H1 (cell line): ENCODE measurements around the gene SLC24A4. TPM values are rescaled to one million over a fixed set of nuclear protein-coding genes. Genes with fewer than 3 reads are reported as not detected.

Source experiments
- CTCF ChIA-PET: fragments of 300-600 bp; sonication (Branson Sonifier 250); formaldehyde crosslinking; loops from one replicate; lab custom pipeline; 2021; ENCODE audit not compliant: partially characterized antibody; lab: Charles Lee
- POLR2A ChIA-PET: fragments of 300-600 bp; sonication (Branson Sonifier 250); formaldehyde crosslinking; loops from one replicate; lab custom pipeline; 2021; ENCODE audit warnings: inconsistent platforms; ENCODE audit not compliant: partially characterized antibody; lab: Charles Lee
- DNase-seq, 2 experiments: peaks; one replicate each; pipeline versions ENCODE4 v3.0.0 to v3.0.0-alpha.2; 2010 to 2022; ENCODE audit warnings: low spot score in 2 of 2, low read depth in 1 of 2, mixed read lengths in 1 of 2
- FAIRE-seq: peaks from 2 replicates; lab custom pipeline; 2011; peaks lifted over from hg19 to GRCh38; lab: Jason Lieb, UNC
- H2AFZ ChIP-seq: 2 replicates; pipeline ENCODE4 v1.8.1; 2012; ENCODE audit warnings: low read length, inconsistent platforms
- H2AK5ac ChIP-seq: 2 replicates; pipeline ENCODE4 v1.6.1; 2013; ENCODE audit warnings: low read depth, low read length
- H2BK120ac ChIP-seq: replicated peaks from 2 replicates; pipeline ENCODE3; 2013; ENCODE audit warnings: low read depth, low read length, inconsistent platforms
- H2BK12ac ChIP-seq: 2 replicates; pipeline ENCODE4 v1.6.1; 2013; ENCODE audit warnings: low read depth, low read length
- H2BK15ac ChIP-seq: 2 replicates; pipeline ENCODE4 v1.6.1; 2013; ENCODE audit warnings: low read length
- H2BK20ac ChIP-seq: 2 replicates; pipeline ENCODE4 v1.6.1; 2013; ENCODE audit warnings: low read length
- H2BK5ac ChIP-seq: 2 replicates; pipeline ENCODE4 v1.6.1; 2013; ENCODE audit warnings: low read depth, low read length
- H3K14ac ChIP-seq: 2 replicates; pipeline ENCODE4 v1.6.1; 2013; ENCODE audit warnings: inconsistent platforms; ENCODE audit not compliant: insufficient read length
- H3K18ac ChIP-seq: 2 replicates; pipeline ENCODE4 v1.6.1; 2013; ENCODE audit warnings: low read length; ENCODE audit errors: extremely low read depth
- H3K23ac ChIP-seq: 2 replicates; pipeline ENCODE4 v1.6.1; 2013; ENCODE audit warnings: inconsistent platforms; ENCODE audit not compliant: insufficient read length
- H3K23me2 ChIP-seq: 2 replicates; pipeline ENCODE4 v1.6.1; 2013; ENCODE audit warnings: low read depth, low read length
- H3K27ac ChIP-seq: 2 replicates; pipeline ENCODE4 v1.6.1; 2011; ENCODE audit warnings: low read depth, low read length, inconsistent platforms
- H3K27me3 ChIP-seq, 4 experiments: replicated peaks in 1 of 4; 1 replicate in 1 of 4; 2 replicates in 3 of 4; pipeline versions ENCODE4 v1.6.1 to v1.8.1; 2011 to 2013; ENCODE audit warnings: low read length in 3 of 4, mild to moderate bottlenecking in 3 of 4, inconsistent platforms in 2 of 4, mixed read lengths in 2 of 4, moderate library complexity in 1 of 4; ENCODE audit not compliant: control insufficient read depth in 3 of 4, insufficient read depth in 3 of 4; ENCODE audit errors: extremely low read depth in 1 of 4
- H3K36me3 ChIP-seq, 4 experiments: 2 replicates each; pipeline versions ENCODE4 v1.6.1 to v1.8.1; 2011 to 2013; ENCODE audit warnings: mild to moderate bottlenecking in 4 of 4, low read length in 3 of 4, moderate library complexity in 2 of 4, control low read depth in 1 of 4, inconsistent platforms in 1 of 4; ENCODE audit not compliant: insufficient read depth in 4 of 4, control insufficient read depth in 2 of 4
- H3K4ac ChIP-seq: replicated peaks from 2 replicates; pipeline ENCODE3; 2013; ENCODE audit warnings: low read length, low read depth, mixed read lengths, inconsistent platforms; ENCODE audit not compliant: insufficient read length
- H3K4me1 ChIP-seq, 4 experiments: replicated peaks in 1 of 4; 1 replicate in 1 of 4; 2 replicates in 3 of 4; pipeline versions ENCODE4 v1.6.1 to v1.8.1; 2011 to 2013; ENCODE audit warnings: low read length in 3 of 4, inconsistent platforms in 2 of 4, mixed read lengths in 1 of 4; ENCODE audit not compliant: insufficient read depth in 4 of 4, control insufficient read depth in 3 of 4
- H3K4me2 ChIP-seq, 2 experiments: 2 replicates each; pipeline versions ENCODE4 v1.6.1 to v1.8.1; 2011 to 2013; ENCODE audit warnings: low read depth in 2 of 2, low read length in 2 of 2, control low read depth in 1 of 2, inconsistent platforms in 1 of 2, mild to moderate bottlenecking in 1 of 2; ENCODE audit not compliant: insufficient read depth in 1 of 2
- H3K4me3 ChIP-seq, 4 experiments: fragments of 200-600, 300-600 bp in 1 of 4; sonication (generic), shearing (Covaris generic), sonication (Bioruptor Twin) in 1 of 4; 2 replicates each; pipeline versions ENCODE4 v1.5.1 to v1.8.1; 2011 to 2016; ENCODE audit warnings: low read length in 4 of 4, low read depth in 3 of 4, control low read depth in 2 of 4, inconsistent platforms in 2 of 4, mild to moderate bottlenecking in 2 of 4, mixed read lengths in 1 of 4, moderate library complexity in 1 of 4; ENCODE audit not compliant: insufficient read depth in 2 of 4; ENCODE audit errors: extremely low read depth in 1 of 4
- H3K56ac ChIP-seq: replicated peaks from 2 replicates; pipeline ENCODE3; 2013; ENCODE audit warnings: low read depth, mild to moderate bottlenecking, mixed read lengths, low read length, inconsistent platforms; ENCODE audit not compliant: insufficient read length
- H3K79me1 ChIP-seq: 2 replicates; pipeline ENCODE4 v1.6.1; 2013; ENCODE audit warnings: low read depth, low read length, control low read depth
- H3K79me2 ChIP-seq, 2 experiments: 2 replicates each; pipeline versions ENCODE4 v1.6.1 to v1.8.1; 2012 to 2013; ENCODE audit warnings: low read length in 2 of 2, mild to moderate bottlenecking in 2 of 2, inconsistent platforms in 1 of 2; ENCODE audit not compliant: insufficient read depth in 2 of 2, control insufficient read depth in 1 of 2
- H3K9ac ChIP-seq, 4 experiments: replicated peaks in 1 of 4; 1 replicate in 1 of 4; 2 replicates in 3 of 4; pipeline versions ENCODE4 v1.6.1 to v1.8.1; 2011 to 2013; ENCODE audit warnings: low read depth in 3 of 4, low read length in 3 of 4, control low read depth in 2 of 4, mild to moderate bottlenecking in 2 of 4, moderate library complexity in 2 of 4, inconsistent platforms in 1 of 4; ENCODE audit errors: extremely low read depth in 1 of 4
- H3K9me3 ChIP-seq, 2 experiments: 2 replicates each; pipeline versions ENCODE4 v1.6.1 to v1.8.1; 2012 to 2013; ENCODE audit warnings: mild to moderate bottlenecking in 2 of 2, moderate library complexity in 2 of 2, control low read depth in 1 of 2, inconsistent platforms in 1 of 2, low read depth in 1 of 2, low read length in 1 of 2, mixed read lengths in 1 of 2; ENCODE audit not compliant: insufficient read depth in 2 of 2
- H4K20me1 ChIP-seq, 2 experiments: replicated peaks in 1 of 2; 2 replicates each; pipeline versions ENCODE3 to v1.8.1; 2011 to 2013; ENCODE audit warnings: inconsistent platforms in 2 of 2, low read length in 2 of 2, mild to moderate bottlenecking in 1 of 2; ENCODE audit not compliant: insufficient read depth in 2 of 2, control insufficient read depth in 1 of 2
- H4K5ac ChIP-seq: 2 replicates; pipeline ENCODE4 v1.6.1; 2013; ENCODE audit warnings: low read length, low read depth, mixed read lengths, inconsistent platforms; ENCODE audit not compliant: insufficient read length
- H4K8ac ChIP-seq: 2 replicates; pipeline ENCODE4 v1.8.0; 2013; ENCODE audit warnings: mild to moderate bottlenecking, moderate library complexity, low read length, inconsistent platforms; ENCODE audit not compliant: insufficient read depth; ENCODE audit errors: extremely low read depth
- H4K91ac ChIP-seq: replicated peaks from 2 replicates; pipeline ENCODE3; 2013; ENCODE audit warnings: low read length, mixed read lengths, inconsistent platforms; ENCODE audit not compliant: insufficient read length
- CBX5 ChIP-seq: fragments of 300-800, 300-1000 bp; sonication (generic); IDR thresholded peaks from 2 replicates; pipeline ENCODE4 v1.7.1; 2016; ENCODE audit warnings: antibody characterized with exemption, low read length, low read depth
- CBX8 ChIP-seq: fragments of 300-800, 300-1000 bp; sonication (generic); IDR thresholded peaks from 2 replicates; pipeline ENCODE4 v1.7.1; 2016; ENCODE audit warnings: low read depth, low read length, borderline replicate concordance
- CEBPB ChIP-seq: IDR thresholded peaks from 2 replicates; pipeline ENCODE4 v1.6.1; 2012; ENCODE audit warnings: low read depth, low read length
- CTBP2 ChIP-seq: IDR thresholded peaks from 2 replicates; pipeline ENCODE4 v1.7.0; 2011; ENCODE audit warnings: borderline replicate concordance, mild to moderate bottlenecking, moderate library complexity, mixed read lengths, low read length; ENCODE audit not compliant: insufficient read depth, insufficient read length
- EP300 ChIP-seq, 2 experiments: IDR thresholded peaks; 1 replicate in 1 of 2; 2 replicates in 1 of 2; pipeline ENCODE4 v1.6.1; 2011 to 2012; ENCODE audit warnings: low read depth in 2 of 2, low read length in 2 of 2, mild to moderate bottlenecking in 2 of 2, borderline replicate concordance in 1 of 2, inconsistent platforms in 1 of 2, moderate library complexity in 1 of 2
- JUN ChIP-seq: IDR thresholded peaks from 2 replicates; pipeline ENCODE4 v1.6.1; 2011; ENCODE audit warnings: low read depth, mild to moderate bottlenecking, improper control_type of control experiment, low read length
- JUND ChIP-seq: IDR thresholded peaks from 2 replicates; pipeline ENCODE4 v1.6.1; 2011; ENCODE audit warnings: mild to moderate bottlenecking, improper control_type of control experiment, low read length
- MAFK ChIP-seq: IDR thresholded peaks from 2 replicates; pipeline ENCODE4 v1.6.1; 2012; ENCODE audit warnings: low read depth, mild to moderate bottlenecking, improper control_type of control experiment, low read length
- NANOG ChIP-seq: IDR thresholded peaks from 2 replicates; pipeline ENCODE4 v1.6.1; 2011; ENCODE audit warnings: low read length, low read depth, mild to moderate bottlenecking, inconsistent platforms; ENCODE audit not compliant: insufficient read depth, poor library complexity, severe bottlenecking
- RFX5 ChIP-seq: IDR thresholded peaks from 2 replicates; pipeline ENCODE4 v1.6.1; 2011; ENCODE audit warnings: low read depth, low read length, improper control_type of control experiment, borderline replicate concordance
- SIN3A ChIP-seq, 2 experiments: IDR thresholded peaks in 1 of 2; conservative IDR thresholded peaks in 1 of 2; 2 replicates each; pipeline ENCODE4 v1.6.1; 2011 to 2012; ENCODE audit warnings: low read length in 2 of 2, improper control_type of control experiment in 1 of 2, low read depth in 1 of 2, mild to moderate bottlenecking in 1 of 2
- SP1 ChIP-seq: IDR thresholded peaks from 2 replicates; pipeline ENCODE4 v1.6.1; 2011; ENCODE audit warnings: low read depth, low read length
- SRF ChIP-seq: IDR thresholded peaks from 2 replicates; pipeline ENCODE4 v1.6.1; 2011; ENCODE audit warnings: mild to moderate bottlenecking, low read depth, low read length, moderate library complexity
- TCF12 ChIP-seq: IDR thresholded peaks from 2 replicates; pipeline ENCODE4 v1.6.1; 2011; ENCODE audit warnings: low read depth, mild to moderate bottlenecking, low read length
- TEAD4 ChIP-seq: IDR thresholded peaks from 2 replicates; pipeline ENCODE4 v1.6.1; 2012; ENCODE audit warnings: low read depth, low read length, inconsistent platforms, mixed read lengths
- polyA plus RNA-seq, 7 experiments: library from polyadenylated mRNA; depleted of rRNA in 3 of 7; stranded (reverse) in 5 of 7; unstranded in 2 of 7; fragments of >200 nt in 5 of 7; fragments of 200-250 nt in 2 of 7; gene quantifications; 1 replicate in 5 of 7; 2 replicates in 1 of 7; 4 replicates in 1 of 7; pipeline versions ENCODE4 v1.2.1 to v1.2.3, GENCODE V29; 2011 to 2013; ENCODE audit warnings: missing spikeins in 2 of 7, mixed read lengths in 2 of 7
- total RNA-seq: library from RNA; stranded (reverse); fragmentation: NEBNext Ultra II Directional; extraction: Animal tissue kit (Norgen Biotek cat#: 25700); gene quantifications from 2 replicates; pipeline ENCODE4 v1.2.1, GENCODE V29; 2021

Gene SLC24A4
- total and polyA plus RNA-seq, 2 of the 8 experiments (the other 6 are each of a cell fraction or from before 2014, with no cell fraction given), result 0.27 to 0.89 TPM

DNA sequence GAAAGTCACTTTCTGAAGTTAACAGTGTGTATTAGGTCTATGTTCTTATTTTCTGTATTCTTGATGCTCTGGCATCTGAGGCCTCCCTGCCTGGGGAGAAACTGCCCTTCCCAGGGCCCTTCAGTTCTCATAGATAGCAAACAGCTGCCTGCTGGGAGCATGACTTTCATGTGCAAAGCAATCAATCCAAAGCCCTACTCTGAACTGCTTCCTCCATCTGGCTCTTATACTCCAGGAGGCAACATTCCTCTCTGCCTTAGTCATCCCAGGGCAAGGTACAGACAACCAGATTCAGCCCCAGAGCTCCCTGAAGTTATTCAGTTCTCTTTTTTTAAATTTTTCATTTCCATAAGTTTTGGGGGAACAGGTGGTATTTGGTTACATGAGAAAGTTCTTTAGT lies 149.0 kb downstream of the SLC24A4 start:
- Histone ChIP-seq H2BK5ac (no peak overlapping the region), H3K9me3 (no peaks in the 10 kb centered on the region; a peak in 1 of 4 replicates), H2BK120ac (no peak overlapping the region), H3K4me2 (no peak overlapping the region), H2AK5ac (no peak overlapping the region), H4K5ac (no peak overlapping the region), H3K4ac (no peak overlapping the region), H3K14ac (no peak overlapping the region), H3K79me2 (no peaks in the 10 kb centered on the region), H3K23ac (no peak overlapping the region), H3K4me3 (no peak overlapping the region), H3K4me1 (peaks cover 5 to 14% (median 12%) of the 10 kb centered on the region in 4 experiments; a peak in 6 of 7 replicates), H4K91ac (no peak overlapping the region), H2BK15ac (no peak overlapping the region), H3K27me3 (no peaks in the 10 kb centered on the region), H3K56ac (no peak overlapping the region), H4K20me1 (no peaks in the 10 kb centered on the region), H2AFZ (no peak overlapping the region), H3K27ac (no peak overlapping the region; the same call in 1 of the 2 replicates), H3K23me2 (no peaks in the 10 kb centered on the region), H3K18ac (no peak overlapping the region), H3K36me3 (no peaks in the 10 kb centered on the region), H3K79me1 (no peaks in the 10 kb centered on the region; the same call in 1 of the 2 replicates), H2BK12ac (no peak overlapping the region), H3K9ac (no peak overlapping the region), H4K8ac (no peak overlapping the region), H2BK20ac (no peak overlapping the region)
- ChIA-PET POLR2A (no interaction called here), CTCF (interaction anchor here (1.0 to 2.9 kb wide), 5 partner anchors 9 to 215 kb away, joined by 3 to 21 read pairs (median 5); no protein-coding TSS in a partner anchor)
- FAIRE-seq, result no peak
- DNase-seq, result peak; percentile 47 to 51
- TF ChIP-seq TEAD4, result peak; percentile 80
- TF ChIP-seq SIN3A (conservative IDR thresholded peaks at IDR 0.05 in 1 of 2, IDR thresholded peaks at IDR 0.05 in 1 of 2; ENCODE audit: low read depth in 1 of 2, low read length in 2 of 2), result no peak
- no peak for TF ChIP-seq RFX5
- TF ChIP-seq SP1, result peak; percentile 48; the same call in 1 of the 2 replicates
- peak in 1 of 2 experiments; percentile 15; a peak in 1 of 3 replicates for TF ChIP-seq EP300 (IDR thresholded peaks at IDR 0.05; ENCODE audit: borderline replicate concordance in 1 of 2, low read depth in 2 of 2, low read length in 2 of 2)
- TF ChIP-seq NANOG, result peak; percentile 81
- peak; percentile 48; the same call in 1 of the 2 replicates for TF ChIP-seq JUN
- TF ChIP-seq CBX8, result no peak
- TF ChIP-seq TCF12, result peak; percentile 87; the same call in 1 of the 2 replicates
- no peak for TF ChIP-seq CTBP2
- TF ChIP-seq MAFK, result no peak
- no peak for TF ChIP-seq CEBPB
- no peak for TF ChIP-seq CBX5
- TF ChIP-seq SRF, result no peak
- TF ChIP-seq JUND, result peak; percentile 93
